ENCODE data around the gene BCL7C. TPM values are rescaled to one million over a fixed set of nuclear protein-coding genes. Genes with fewer than 3 reads are reported as not detected.
"Not testable (repeated sequence)": the region's sequence is repeated elsewhere in the genome, so short reads cannot be mapped to it uniquely, and the experiment has no call there.

BCL7C gene
- total and polyA plus RNA-seq, 12 donors = 7.7 to 88.3 (median 33.9) TPM

DNA sequence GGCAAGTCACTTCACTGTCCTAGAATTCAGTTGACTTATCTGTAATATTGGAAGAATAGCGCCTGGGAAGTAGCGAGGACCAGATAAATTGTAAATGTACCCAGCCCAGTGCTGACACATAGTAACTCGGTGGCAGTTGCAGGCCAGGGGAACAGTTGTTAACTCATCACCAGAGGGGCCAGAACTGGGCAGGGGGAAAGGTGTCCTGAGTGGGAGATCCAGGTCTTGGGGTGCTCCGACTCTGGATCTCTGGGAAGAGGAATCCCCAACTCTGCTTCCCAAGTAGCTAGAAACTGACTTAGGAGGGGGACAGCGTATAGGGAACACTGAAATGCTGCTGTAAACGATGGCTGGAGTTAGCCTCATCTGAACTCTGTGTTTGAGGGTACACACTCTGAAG, 23.0 kb downstream of the BCL7C start:
- no peak overlapping the region for H3K27ac ChIP-seq
- WGBS, 4 donors = 93 to 97% (median 95%) methylated on average over 6 of the region's 6 CpGs
- H3K4me1 ChIP-seq (replicated peaks in 1 of 2) = peaks cover 4 to 6% of the 10 kb centered on the region in 2 donors
- H3K9me3 ChIP-seq (replicated peaks in 1 of 3) = no peaks in the 10 kb centered on the region
- H3K27me3 ChIP-seq = no peaks in the 10 kb centered on the region
- intact Hi-C loops (cut with DNase I) = loop anchor here in 1 of 2 donors (10.0 kb wide), 1 partner anchor 86 kb away; the partner anchor contains the start of gene ZNF629
- TF ChIP-seq, protein P1, sequence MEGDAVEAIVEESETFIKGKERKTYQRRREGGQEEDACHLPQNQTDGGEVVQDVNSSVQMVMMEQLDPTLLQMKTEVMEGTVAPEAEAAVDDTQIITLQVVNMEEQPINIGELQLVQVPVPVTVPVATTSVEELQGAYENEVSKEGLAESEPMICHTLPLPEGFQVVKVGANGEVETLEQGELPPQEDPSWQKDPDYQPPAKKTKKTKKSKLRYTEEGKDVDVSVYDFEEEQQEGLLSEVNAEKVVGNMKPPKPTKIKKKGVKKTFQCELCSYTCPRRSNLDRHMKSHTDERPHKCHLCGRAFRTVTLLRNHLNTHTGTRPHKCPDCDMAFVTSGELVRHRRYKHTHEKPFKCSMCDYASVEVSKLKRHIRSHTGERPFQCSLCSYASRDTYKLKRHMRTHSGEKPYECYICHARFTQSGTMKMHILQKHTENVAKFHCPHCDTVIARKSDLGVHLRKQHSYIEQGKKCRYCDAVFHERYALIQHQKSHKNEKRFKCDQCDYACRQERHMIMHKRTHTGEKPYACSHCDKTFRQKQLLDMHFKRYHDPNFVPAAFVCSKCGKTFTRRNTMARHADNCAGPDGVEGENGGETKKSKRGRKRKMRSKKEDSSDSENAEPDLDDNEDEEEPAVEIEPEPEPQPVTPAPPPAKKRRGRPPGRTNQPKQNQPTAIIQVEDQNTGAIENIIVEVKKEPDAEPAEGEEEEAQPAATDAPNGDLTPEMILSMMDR (IDR thresholded peaks at IDR 0.05) = no peak
- no peak for TF ChIP-seq POLR2A (IDR thresholded peaks at IDR 0.05)
- DNase-seq = no peak
- no peaks in the 10 kb centered on the region for H3K36me3 ChIP-seq (replicated peaks in 1 of 2)
- no peak overlapping the region for H3K4me3 ChIP-seq

DNA sequence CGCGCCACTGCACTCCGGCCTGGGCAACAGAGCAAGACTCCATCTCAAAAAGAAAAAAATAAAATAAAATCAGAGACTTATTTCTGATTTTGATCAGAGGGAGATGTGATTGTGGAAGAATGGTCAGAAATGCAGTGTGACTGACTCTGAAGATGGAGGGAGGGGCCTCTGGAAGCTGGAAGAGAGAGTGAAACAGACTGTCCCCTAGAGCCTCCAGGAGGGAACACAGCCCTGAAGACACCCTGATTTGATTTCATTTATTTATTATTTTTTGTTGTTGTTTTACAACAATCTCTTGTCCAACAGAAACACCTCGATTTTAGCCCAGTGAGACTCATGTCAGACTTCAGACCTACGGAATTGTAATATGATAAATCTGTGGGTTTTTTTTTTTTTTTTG, 26.1 kb downstream of the BCL7C start:
- TF ChIP-seq, protein P1 (IDR thresholded peaks at IDR 0.05) = no peak
- TF ChIP-seq POLR2A (IDR thresholded peaks at IDR 0.05) = no peak
- 82 to 95% (median 88%) methylated on average over 5 of the region's 5 CpGs for WGBS, 4 donors
- H3K27me3 ChIP-seq = no peaks in the 10 kb centered on the region
- no peak overlapping the region for H3K27ac ChIP-seq
- no peak for DNase-seq
- intact Hi-C loops (cut with DNase I) = no loop called here
- no peaks in the 10 kb centered on the region for H3K4me1 ChIP-seq (replicated peaks in 1 of 2)
- no peaks in the 10 kb centered on the region for H3K9me3 ChIP-seq (replicated peaks in 1 of 3)
- H3K36me3 ChIP-seq (replicated peaks in 1 of 2) = no peaks in the 10 kb centered on the region
- H3K4me3 ChIP-seq = no peak overlapping the region

DNA sequence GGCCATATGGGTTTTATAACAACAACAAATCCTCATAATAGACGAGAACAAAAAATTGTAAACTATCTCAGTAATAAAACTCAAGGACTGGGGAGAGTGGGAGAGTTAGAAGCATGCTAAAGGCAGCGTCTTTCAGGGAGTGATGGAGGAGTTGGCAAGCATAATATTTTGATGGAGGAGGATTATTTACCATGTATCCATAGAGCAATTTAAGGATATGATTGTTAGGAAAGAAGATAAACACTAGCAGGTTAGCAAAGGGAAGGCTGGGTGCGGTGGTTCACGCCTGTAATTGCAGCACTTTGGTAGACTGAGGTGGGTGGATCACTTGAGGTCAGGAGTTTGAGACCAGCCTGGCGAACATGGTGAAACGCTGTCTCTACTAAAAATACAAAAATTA, 27.8 kb downstream of the BCL7C start:
- Histone ChIP-seq H3K36me3 (replicated peaks in 1 of 2) (no peaks in the 10 kb centered on the region), H3K4me1 (replicated peaks in 1 of 2) (no peaks in the 10 kb centered on the region), H3K4me3 (no peak overlapping the region), H3K27me3 (no peaks in the 10 kb centered on the region), H3K27ac (no peak overlapping the region), H3K9me3 (replicated peaks in 1 of 3) (no peaks in the 10 kb centered on the region)
- WGBS, 4 donors = 77 to 90% (median 79%) methylated on average over 6 of the region's 6 CpGs
- no peak for DNase-seq
- intact Hi-C loops (cut with DNase I) = no loop called here
- TF ChIP-seq, protein P1 (IDR thresholded peaks at IDR 0.05) = no peak

DNA sequence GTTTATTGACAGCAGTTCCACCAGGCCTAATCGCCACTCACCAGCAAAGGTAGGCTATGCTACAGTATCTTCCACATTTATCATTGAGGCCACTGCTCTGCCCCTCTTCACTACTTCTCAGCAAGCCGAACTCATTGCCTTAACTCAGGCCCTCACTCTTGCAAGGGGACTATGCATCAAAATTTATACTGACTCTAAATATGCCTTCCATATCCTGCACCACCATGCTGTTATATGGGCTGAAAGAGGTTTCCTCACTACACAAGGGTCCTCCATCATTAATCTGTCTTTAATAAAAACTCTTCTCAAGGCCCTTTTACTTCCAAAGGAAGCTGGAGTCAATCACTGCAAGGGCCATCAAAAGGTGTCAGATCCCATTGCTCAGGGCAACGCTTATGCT, 30.7 kb downstream of the BCL7C start:
- H3K27me3 ChIP-seq; intact Hi-C loops (cut with DNase I); H3K4me3 ChIP-seq; H3K9me3 ChIP-seq (replicated peaks in 1 of 3); H3K27ac ChIP-seq; H3K36me3 ChIP-seq (replicated peaks in 1 of 2); DNase-seq; H3K4me1 ChIP-seq (replicated peaks in 1 of 2): not testable (repeated sequence)
- 87 to 95% (median 92%) methylated on average over 3 of the region's 3 CpGs for WGBS, 4 donors

DNA sequence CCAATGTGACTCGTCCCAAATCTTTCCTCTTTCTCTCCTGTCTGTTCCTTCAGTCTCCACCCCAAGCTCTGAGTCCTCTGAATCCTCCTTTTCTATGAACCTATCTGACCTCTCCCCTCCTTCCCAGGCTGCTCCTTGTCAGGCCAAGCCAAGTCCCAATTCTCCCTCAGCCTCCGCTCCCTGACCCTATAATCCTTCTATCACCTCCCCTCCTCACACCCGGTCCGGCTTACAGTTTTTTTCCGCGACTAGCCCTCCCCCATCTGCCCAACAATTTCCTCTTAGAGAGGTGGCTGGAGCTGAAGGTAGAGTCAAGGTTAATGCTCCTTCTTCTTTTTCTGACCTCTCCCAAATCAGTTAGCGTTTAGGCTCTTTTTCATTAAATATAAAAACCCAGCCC, 33.1 kb downstream of the BCL7C start:
- DNase-seq; H3K4me1 ChIP-seq (replicated peaks in 1 of 2); intact Hi-C loops (cut with DNase I): not testable (repeated sequence)

More for the DNA sequence above, 33.1 kb downstream of the BCL7C start:
- not testable (repeated sequence) for H3K27me3 ChIP-seq; H3K27ac ChIP-seq; H3K36me3 ChIP-seq (replicated peaks in 1 of 2); H3K9me3 ChIP-seq (replicated peaks in 1 of 3); H3K4me3 ChIP-seq
- WGBS, 4 donors = 80 to 89% (median 83%) methylated on average over 7 of the region's 7 CpGs

All from adrenal gland (tissue), 12 donors.